ENCODE results near the gene AGAP2. TPM values are rescaled to one million over a fixed set of nuclear protein-coding genes. Genes with fewer than 3 reads are reported as not detected.
A peak's percentile ranks its signal among the peaks of the same experiment; 100 is the strongest.

Gene AGAP2
- total RNA-seq, 4 donors from 2014 or later: 1.2 to 125 (median 5.6) TPM

DNA sequence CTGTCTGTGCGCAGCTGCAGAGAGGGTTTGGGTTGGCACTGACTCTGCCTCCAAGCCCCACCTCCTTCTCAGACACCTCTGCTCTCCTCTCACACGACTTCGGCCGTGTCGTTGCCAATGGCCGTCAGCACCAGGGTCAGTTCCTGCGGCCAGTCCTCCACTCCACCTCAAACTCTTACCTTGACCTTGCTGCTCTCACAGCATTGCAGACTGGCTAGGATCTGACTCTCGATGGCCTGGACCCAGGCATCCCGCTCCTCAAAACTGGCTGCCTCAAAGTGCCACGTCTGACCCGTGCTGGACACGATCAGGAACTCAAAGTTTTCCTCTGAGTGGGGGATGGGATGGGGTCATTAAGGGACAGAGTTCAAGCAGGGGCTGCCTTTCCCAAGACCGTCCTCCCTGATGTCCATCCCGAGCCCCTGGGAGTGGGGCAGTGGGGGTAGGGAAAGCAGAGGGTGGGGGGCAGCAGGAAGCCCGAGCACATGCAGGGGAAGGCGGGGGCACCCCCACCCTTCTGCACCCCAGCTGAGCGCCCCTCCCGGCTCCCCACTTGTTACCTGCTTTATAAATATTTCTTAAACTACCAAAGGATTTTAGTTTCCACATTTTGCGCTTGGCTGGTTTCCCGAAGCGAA, 10.7 kb downstream of the AGAP2 start:
- in situ Hi-C loops (cut with MboI; ENCODE audit: low pct_ligation_motif_present in 1 of 4, low pct_unique_long_range_greater_than_20kb in 1 of 4, low sequenced_read_pairs in 3 of 4): no loop called here

DNA sequence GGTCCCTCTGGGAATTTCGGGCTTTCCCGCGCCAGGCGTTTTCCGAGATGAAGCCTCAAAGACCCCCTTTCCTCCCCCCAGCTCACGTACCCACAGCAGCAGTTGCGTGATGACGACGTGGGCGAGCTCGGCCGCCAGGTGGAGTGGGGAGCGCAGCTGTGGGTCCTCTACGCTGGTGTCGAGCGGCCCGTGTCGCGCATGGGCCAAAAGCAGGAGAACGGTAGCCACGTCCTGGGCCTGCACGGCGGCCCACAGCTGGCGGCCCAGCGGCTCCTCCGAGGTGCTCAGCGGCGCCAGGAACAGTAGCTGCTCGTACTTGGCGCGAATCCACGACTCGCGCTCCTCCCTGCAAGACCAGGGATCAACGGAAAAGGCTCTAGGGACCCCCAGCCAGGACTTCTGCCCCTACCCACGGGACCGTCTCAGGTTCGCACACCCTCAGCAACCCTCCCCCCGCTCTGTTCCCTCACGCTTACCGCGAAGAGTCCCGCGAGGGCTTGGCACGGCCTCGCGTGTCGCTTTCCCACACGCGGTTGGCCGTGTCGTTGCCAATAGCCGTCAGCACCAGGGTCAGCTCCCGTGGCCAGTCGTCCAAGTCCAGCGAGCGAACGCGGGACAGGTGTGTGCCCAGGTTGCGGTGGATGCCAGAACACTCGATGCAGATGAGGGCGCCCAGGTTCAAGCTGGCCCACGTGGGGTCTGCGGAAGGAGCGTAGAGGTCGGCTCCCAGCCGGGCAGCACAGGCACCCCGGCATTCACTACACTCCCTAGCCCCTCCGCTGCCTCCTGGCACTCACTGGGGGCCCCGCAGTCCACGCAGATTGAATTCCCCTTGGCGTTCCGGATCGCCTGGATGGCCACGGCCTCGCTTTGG, 11.4 kb downstream of the AGAP2 start:
- Histone ChIP-seq H3K9me3 (no peaks in the 10 kb centered on the region), H3K36me3 (no peaks in the 10 kb centered on the region), H3K27me3 (peaks cover 30% of the 10 kb centered on the region), H3K27ac (peak overlapping the region; percentile 23 to 70 (median 26)), H3K4me3 (peak overlapping the region; percentile 2 to 59 (median 42)), H3K4me1 (peaks cover 3 to 17% (median 9%) of the 10 kb centered on the region in 4 donors)
- TF ChIP-seq POLR2AphosphoS5 (IDR thresholded peaks at IDR 0.05) (no peak), EP300 (IDR thresholded peaks at IDR 0.05; ENCODE audit: low read depth) (no peak), POLR2A (IDR thresholded peaks at IDR 0.05) (no peak)
- TF ChIP-seq, protein P1, sequence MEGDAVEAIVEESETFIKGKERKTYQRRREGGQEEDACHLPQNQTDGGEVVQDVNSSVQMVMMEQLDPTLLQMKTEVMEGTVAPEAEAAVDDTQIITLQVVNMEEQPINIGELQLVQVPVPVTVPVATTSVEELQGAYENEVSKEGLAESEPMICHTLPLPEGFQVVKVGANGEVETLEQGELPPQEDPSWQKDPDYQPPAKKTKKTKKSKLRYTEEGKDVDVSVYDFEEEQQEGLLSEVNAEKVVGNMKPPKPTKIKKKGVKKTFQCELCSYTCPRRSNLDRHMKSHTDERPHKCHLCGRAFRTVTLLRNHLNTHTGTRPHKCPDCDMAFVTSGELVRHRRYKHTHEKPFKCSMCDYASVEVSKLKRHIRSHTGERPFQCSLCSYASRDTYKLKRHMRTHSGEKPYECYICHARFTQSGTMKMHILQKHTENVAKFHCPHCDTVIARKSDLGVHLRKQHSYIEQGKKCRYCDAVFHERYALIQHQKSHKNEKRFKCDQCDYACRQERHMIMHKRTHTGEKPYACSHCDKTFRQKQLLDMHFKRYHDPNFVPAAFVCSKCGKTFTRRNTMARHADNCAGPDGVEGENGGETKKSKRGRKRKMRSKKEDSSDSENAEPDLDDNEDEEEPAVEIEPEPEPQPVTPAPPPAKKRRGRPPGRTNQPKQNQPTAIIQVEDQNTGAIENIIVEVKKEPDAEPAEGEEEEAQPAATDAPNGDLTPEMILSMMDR (IDR thresholded peaks at IDR 0.05): peak; percentile 27 to 42 (median 36)
- in situ Hi-C loops (cut with MboI; ENCODE audit: low pct_ligation_motif_present in 1 of 4, low pct_unique_long_range_greater_than_20kb in 1 of 4, low sequenced_read_pairs in 3 of 4): no loop called here
- intact Hi-C loops (cut with DNase I; ENCODE audit: low total_unique reads): no loop called here
- DNase-seq: peak; percentile 33
- 45% methylated on average over 61 of the region's 76 CpGs; no CpG with 5 or more reads in 1 of the 2 donors for WGBS, 2 donors (ENCODE audit: low coverage in 1 of 2)

More for the DNA sequence above, 10.7 kb downstream of the AGAP2 start:
- H3K9me3 ChIP-seq: no peaks in the 10 kb centered on the region
- H3K36me3 ChIP-seq: no peaks in the 10 kb centered on the region
- peaks cover 3 to 17% (median 9%) of the 10 kb centered on the region in 4 donors for H3K4me1 ChIP-seq
- TF ChIP-seq, protein P1 (IDR thresholded peaks at IDR 0.05): no peak
- TF ChIP-seq EP300 (IDR thresholded peaks at IDR 0.05; ENCODE audit: low read depth) (no peak), POLR2A (IDR thresholded peaks at IDR 0.05) (no peak), POLR2AphosphoS5 (IDR thresholded peaks at IDR 0.05) (no peak)
- intact Hi-C loops (cut with DNase I; ENCODE audit: low total_unique reads): no loop called here
- H3K27me3 ChIP-seq: peaks cover 37% of the 10 kb centered on the region
- no peak overlapping the region for H3K27ac ChIP-seq
- no peak overlapping the region for H3K4me3 ChIP-seq
- DNase-seq: no peak
- 37 to 56% methylated on average over 11 to 20 of the region's 21 CpGs for WGBS, 2 donors (ENCODE audit: low coverage in 1 of 2)

DNA sequence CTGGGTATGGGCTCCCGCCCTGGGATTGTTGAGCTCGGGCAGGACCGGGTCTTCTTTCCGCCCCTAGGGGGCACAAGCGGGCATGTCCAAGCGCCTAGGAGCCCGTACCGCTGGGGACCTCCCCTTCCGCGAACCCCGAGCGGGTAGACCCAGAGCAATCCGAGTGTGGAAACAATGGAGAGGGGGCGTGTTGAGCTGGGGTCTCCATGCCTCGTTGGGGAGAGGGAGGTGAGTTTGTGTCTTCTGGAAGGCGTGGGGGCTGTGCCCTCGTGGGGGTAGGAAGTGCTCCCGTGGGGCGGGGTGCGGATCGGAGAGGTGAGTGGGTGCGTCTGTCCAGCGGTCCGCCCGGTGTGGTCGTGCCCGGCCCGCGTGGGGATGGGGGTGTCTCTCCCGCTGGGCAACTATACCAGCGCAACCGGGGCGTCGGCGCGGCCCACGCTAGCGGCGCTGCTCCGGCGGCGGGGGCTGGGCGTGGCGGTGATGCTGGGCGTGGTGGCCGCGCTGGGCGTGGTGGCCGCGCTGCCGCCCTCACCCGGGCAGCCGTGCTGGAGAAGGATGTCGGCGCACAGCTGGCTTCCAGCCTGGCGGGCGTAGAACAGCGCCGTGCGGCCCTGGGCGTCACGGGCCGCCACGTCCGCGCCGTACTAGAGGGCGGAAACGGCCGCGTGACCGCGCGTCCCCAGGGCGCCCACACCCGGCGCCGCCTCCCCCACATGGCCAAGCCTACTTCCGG, 12.2 kb downstream of the AGAP2 start:
- Histone ChIP-seq H3K27ac (peak overlapping the region; percentile 23 to 70 (median 26)), H3K27me3 (peaks cover 23% of the 10 kb centered on the region), H3K36me3 (no peaks in the 10 kb centered on the region), H3K4me3 (peak overlapping the region; percentile 2 to 59 (median 42)), H3K9me3 (no peaks in the 10 kb centered on the region), H3K4me1 (peaks cover 3 to 17% (median 9%) of the 10 kb centered on the region in 4 donors)
- TF ChIP-seq, protein P1 (IDR thresholded peaks at IDR 0.05): peak; percentile 65 to 77 (median 73)
- TF ChIP-seq POLR2A (IDR thresholded peaks at IDR 0.05): no peak
- no peak for TF ChIP-seq POLR2AphosphoS5 (IDR thresholded peaks at IDR 0.05)
- TF ChIP-seq EP300 (IDR thresholded peaks at IDR 0.05; ENCODE audit: low read depth): no peak
- intact Hi-C loops (cut with DNase I; ENCODE audit: low total_unique reads) (no loop called here), in situ Hi-C loops (cut with MboI; ENCODE audit: low pct_ligation_motif_present in 1 of 4, low pct_unique_long_range_greater_than_20kb in 1 of 4, low sequenced_read_pairs in 3 of 4) (no loop called here)
- WGBS, 2 donors (ENCODE audit: low coverage in 1 of 2): 38% methylated on average over 77 of the region's 79 CpGs; no CpG with 5 or more reads in 1 of the 2 donors
- peak; percentile 87 for DNase-seq

DNA sequence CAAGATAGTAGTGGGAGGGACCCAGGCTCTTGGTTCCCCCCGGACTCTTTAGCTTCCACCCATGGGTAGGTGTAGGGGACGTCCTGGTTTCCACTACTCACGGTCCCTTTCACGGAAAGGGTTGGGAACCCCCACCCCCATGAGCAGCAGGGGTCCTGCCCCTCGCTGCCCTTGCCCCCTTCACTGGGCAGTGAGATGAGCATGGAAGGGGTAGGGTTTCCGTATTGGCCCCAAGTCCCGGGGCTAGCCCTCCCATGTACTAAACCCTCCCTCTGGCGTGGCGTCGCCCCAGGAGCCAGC, 12.7 kb downstream of the AGAP2 start:
- peaks cover 20% of the 10 kb centered on the region for H3K27me3 ChIP-seq
- H3K9me3 ChIP-seq: no peaks in the 10 kb centered on the region
- peak overlapping the region in 3 of 4 donors; percentile 28 to 59 (median 57) for H3K4me3 ChIP-seq
- H3K36me3 ChIP-seq: no peaks in the 10 kb centered on the region
- WGBS, 2 donors (ENCODE audit: low coverage in 1 of 2): 35% methylated on average over 10 of the region's 10 CpGs; no CpG with 5 or more reads in 1 of the 2 donors
- intact Hi-C loops (cut with DNase I; ENCODE audit: low total_unique reads): no loop called here
- H3K4me1 ChIP-seq: peaks cover 3 to 17% (median 9%) of the 10 kb centered on the region in 4 donors
- in situ Hi-C loops (cut with MboI; ENCODE audit: low pct_ligation_motif_present in 1 of 4, low pct_unique_long_range_greater_than_20kb in 1 of 4, low sequenced_read_pairs in 3 of 4): no loop called here
- DNase-seq: no peak
- TF ChIP-seq EP300 (IDR thresholded peaks at IDR 0.05; ENCODE audit: low read depth): no peak
- no peak for TF ChIP-seq POLR2A (IDR thresholded peaks at IDR 0.05)
- TF ChIP-seq POLR2AphosphoS5 (IDR thresholded peaks at IDR 0.05): no peak
- TF ChIP-seq, protein P1 (IDR thresholded peaks at IDR 0.05): no peak
- H3K27ac ChIP-seq: peak overlapping the region in 2 of 4 donors; percentile 27 to 70

All from transverse colon (tissue), 4 donors.